Gastrocnemius medialis (tissue), 4 donors: ENCODE results near the gene ASAP2.

Experiments
- POLR2A ChIP-seq, 2 donors: fragments of 450-650 bp; IDR thresholded peaks; one replicate each; pipeline ENCODE4 v1.6.1; 2017; ENCODE audit warnings: antibody characterized with exemption in 2 of 2, mild to moderate bottlenecking in 2 of 2, moderate library complexity in 2 of 2
- TF ChIP-seq, protein P1 (sequence below), 5 experiments: fragments of 450-650 bp in 3 of 5; fragments of 200-600 bp in 2 of 5; sonication (generic) in 2 of 5; IDR thresholded peaks in 4 of 5; conservative IDR thresholded peaks in 1 of 5; 1 replicate in 4 of 5; 2 replicates in 1 of 5; pipeline ENCODE4 v1.5.1; 2016 to 2019; ENCODE audit warnings: antibody characterized with exemption in 5 of 5, mild to moderate bottlenecking in 3 of 5, moderate library complexity in 3 of 5

DNA sequence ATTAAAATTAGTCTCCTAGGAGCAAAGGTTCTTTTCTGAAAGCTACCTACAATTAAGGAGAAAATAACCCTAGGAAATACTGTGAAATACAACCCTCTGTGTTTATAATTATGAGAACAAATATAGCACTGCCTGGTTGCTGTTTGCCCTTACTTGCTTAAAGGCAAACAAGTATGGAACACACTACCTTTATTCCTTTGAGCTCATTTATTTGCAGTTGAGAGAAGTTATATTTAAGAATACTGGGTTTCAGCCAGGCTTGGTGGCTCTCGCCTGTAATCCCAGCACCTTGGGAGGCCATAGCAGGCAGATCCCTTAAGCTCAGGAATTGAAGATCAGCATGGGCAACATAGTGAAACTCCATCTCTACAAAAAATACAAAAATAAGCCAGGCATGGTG lies 244.6 kb downstream of the ASAP2 start:
- TF ChIP-seq, protein P1, sequence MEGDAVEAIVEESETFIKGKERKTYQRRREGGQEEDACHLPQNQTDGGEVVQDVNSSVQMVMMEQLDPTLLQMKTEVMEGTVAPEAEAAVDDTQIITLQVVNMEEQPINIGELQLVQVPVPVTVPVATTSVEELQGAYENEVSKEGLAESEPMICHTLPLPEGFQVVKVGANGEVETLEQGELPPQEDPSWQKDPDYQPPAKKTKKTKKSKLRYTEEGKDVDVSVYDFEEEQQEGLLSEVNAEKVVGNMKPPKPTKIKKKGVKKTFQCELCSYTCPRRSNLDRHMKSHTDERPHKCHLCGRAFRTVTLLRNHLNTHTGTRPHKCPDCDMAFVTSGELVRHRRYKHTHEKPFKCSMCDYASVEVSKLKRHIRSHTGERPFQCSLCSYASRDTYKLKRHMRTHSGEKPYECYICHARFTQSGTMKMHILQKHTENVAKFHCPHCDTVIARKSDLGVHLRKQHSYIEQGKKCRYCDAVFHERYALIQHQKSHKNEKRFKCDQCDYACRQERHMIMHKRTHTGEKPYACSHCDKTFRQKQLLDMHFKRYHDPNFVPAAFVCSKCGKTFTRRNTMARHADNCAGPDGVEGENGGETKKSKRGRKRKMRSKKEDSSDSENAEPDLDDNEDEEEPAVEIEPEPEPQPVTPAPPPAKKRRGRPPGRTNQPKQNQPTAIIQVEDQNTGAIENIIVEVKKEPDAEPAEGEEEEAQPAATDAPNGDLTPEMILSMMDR (IDR thresholded peaks at IDR 0.05 in 4 of 5, conservative IDR thresholded peaks at IDR 0.05 in 1 of 5) = no peak
- TF ChIP-seq POLR2A (IDR thresholded peaks at IDR 0.05) = no peak
